HepG2 (cell line): ENCODE measurements around the gene COX7A2L. TPM values are rescaled to one million over a fixed set of nuclear protein-coding genes. Genes with fewer than 3 reads are reported as not detected.

Experiments used
- ARID2 ChIP-seq: sonication (generic); formaldehyde crosslinking; IDR thresholded peaks from 2 replicates; pipeline ENCODE4 v1.8.1; 2022; ENCODE audit warnings: mild to moderate bottlenecking, missing genetic modification reagents, borderline replicate concordance
- CCDC6 ChIP-seq: sonication (generic); formaldehyde crosslinking; IDR thresholded peaks from 2 replicates; pipeline ENCODE4 v1.8.1; 2022; ENCODE audit warnings: mild to moderate bottlenecking, missing genetic modification reagents, moderate library complexity
- CHD2 ChIP-seq: IDR thresholded peaks from 2 replicates; pipeline ENCODE4 v1.6.1; 2011; ENCODE audit warnings: low read depth, low read length, improper control_type of control experiment
- ERF ChIP-seq: IDR thresholded peaks from 2 replicates; pipeline ENCODE4 v1.6.1; 2018; ENCODE audit warnings: missing biosample characterization, missing genetic modification reagents
- GABPA ChIP-seq, 2 experiments: IDR thresholded peaks; 2 replicates each; pipeline ENCODE4 v1.6.1; 2011 to 2016; ENCODE audit warnings: low read depth in 2 of 2, low read length in 1 of 2, missing biosample characterization in 1 of 2, missing genetic modification characterization in 1 of 2
- HNRNPLL ChIP-seq: fragments of 200-400 bp; formaldehyde crosslinking; IDR thresholded peaks from 2 replicates; pipeline ENCODE4 v1.6.1; 2017; ENCODE audit warnings: mild to moderate bottlenecking, low read depth, low read length; ENCODE audit not compliant: poor library complexity, severe bottlenecking
- KLF11 ChIP-seq: IDR thresholded peaks from 2 replicates; pipeline ENCODE4 v1.6.1; 2016; ENCODE audit warnings: missing compliant biosample characterization
- KMT2B ChIP-seq: IDR thresholded peaks from 2 replicates; pipeline ENCODE4 v1.6.1; 2016; ENCODE audit warnings: missing genetic modification reagents, missing compliant biosample characterization
- MYC ChIP-seq: sonication (generic); formaldehyde crosslinking; IDR thresholded peaks from 2 replicates; pipeline ENCODE4 v1.9.0; 2021; ENCODE audit warnings: missing genetic modification reagents, borderline replicate concordance
- NFKB2 ChIP-seq: sonication (generic); formaldehyde crosslinking; IDR thresholded peaks from 2 replicates; pipeline ENCODE4 v1.4.0; 2020; ENCODE audit warnings: missing genetic modification reagents, borderline replicate concordance
- NR2F2 ChIP-seq: IDR thresholded peaks from 2 replicates; pipeline ENCODE4 v1.6.1; 2012; ENCODE audit warnings: low read depth, inconsistent platforms, borderline replicate concordance
- PLRG1 ChIP-seq: fragments of 450-650 bp; conservative IDR thresholded peaks from 2 replicates; pipeline ENCODE4 v1.6.1; 2016
- REL ChIP-seq: sonication (generic); formaldehyde crosslinking; conservative IDR thresholded peaks from 2 replicates; pipeline ENCODE4 v1.8.0; 2022; ENCODE audit warnings: mild to moderate bottlenecking, missing genetic modification reagents, moderate library complexity
- SMAD3 ChIP-seq: sonication (generic); formaldehyde crosslinking; IDR thresholded peaks from 2 replicates; pipeline ENCODE4 v1.4.0; 2020; ENCODE audit warnings: missing genetic modification reagents
- YEATS4 ChIP-seq: sonication (generic); formaldehyde crosslinking; IDR thresholded peaks from 2 replicates; pipeline ENCODE4 v1.4.0; 2020; ENCODE audit warnings: missing genetic modification reagents, borderline replicate concordance
- ZNF230 ChIP-seq: sonication (generic); formaldehyde crosslinking; IDR thresholded peaks from 2 replicates; pipeline ENCODE4 v1.4.0; 2020; ENCODE audit warnings: mild to moderate bottlenecking, missing genetic modification reagents
- ZNF333 ChIP-seq: sonication (generic); formaldehyde crosslinking; IDR thresholded peaks from 2 replicates; pipeline ENCODE4 v1.4.0; 2020; ENCODE audit warnings: mild to moderate bottlenecking, missing genetic modification reagents, borderline replicate concordance
- ZNF530 ChIP-seq: sonication (generic); formaldehyde crosslinking; IDR thresholded peaks from 2 replicates; pipeline ENCODE4 v1.5.0; 2020; ENCODE audit warnings: low read depth, mild to moderate bottlenecking, missing genetic modification reagents
- ZNF724P ChIP-seq: sonication (generic); formaldehyde crosslinking; IDR thresholded peaks from 2 replicates; pipeline ENCODE4 v1.8.0; 2022; ENCODE audit warnings: missing genetic modification reagents, borderline replicate concordance
- ZNF773 ChIP-seq: sonication (generic); formaldehyde crosslinking; IDR thresholded peaks from 2 replicates; pipeline ENCODE4 v1.4.0; 2020; ENCODE audit warnings: missing genetic modification reagents, borderline replicate concordance
- polyA plus RNA-seq, 8 experiments: library from polyadenylated mRNA; depleted of rRNA in 3 of 8; stranded (reverse) in 7 of 8; unstranded in 1 of 8; fragments of >200 nt; fragmentation: Illumina TruSeq in 4 of 8; extraction: Trizol in 4 of 8; gene quantifications; 2 replicates each; pipeline versions ENCODE4 v1.2.1 to v1.2.3, GENCODE V29; 2011 to 2016; ENCODE audit warnings: low read depth in 4 of 8, missing spikeins in 1 of 8, mixed read lengths in 1 of 8; ENCODE audit not compliant: insufficient read depth in 1 of 8
- total RNA-seq, 5 experiments: library from RNA; depleted of rRNA; stranded (reverse); fragments of >200 nt; fragmentation: Illumina TruSeq; extraction: Trizol; gene quantifications; 2 replicates each; pipeline ENCODE4 v1.2.3, GENCODE V29; 2016; ENCODE audit warnings: low read depth in 1 of 5
- TF ChIP-seq, protein P1 (sequence below): sonication (generic); formaldehyde crosslinking; IDR thresholded peaks from 2 replicates; pipeline ENCODE4 v1.5.1; 2020; ENCODE audit warnings: missing genetic modification reagents, mild to moderate bottlenecking, borderline replicate concordance
- TF ChIP-seq, protein P2 (sequence below): sonication (generic); formaldehyde crosslinking; IDR thresholded peaks from 2 replicates; pipeline ENCODE4 v1.5.1; 2020; ENCODE audit warnings: mild to moderate bottlenecking, missing genetic modification reagents, moderate library complexity
- TF ChIP-seq, protein P3 (sequence below): sonication (generic); formaldehyde crosslinking; IDR thresholded peaks from 2 replicates; pipeline ENCODE4 v1.4.0; 2020; ENCODE audit warnings: missing genetic modification reagents, borderline replicate concordance

Gene COX7A2L
- total and polyA plus RNA-seq, 2 of the 13 experiments (the other 11 are each of a cell fraction or from before 2014, with no cell fraction given), result 155 to 201 TPM

DNA sequence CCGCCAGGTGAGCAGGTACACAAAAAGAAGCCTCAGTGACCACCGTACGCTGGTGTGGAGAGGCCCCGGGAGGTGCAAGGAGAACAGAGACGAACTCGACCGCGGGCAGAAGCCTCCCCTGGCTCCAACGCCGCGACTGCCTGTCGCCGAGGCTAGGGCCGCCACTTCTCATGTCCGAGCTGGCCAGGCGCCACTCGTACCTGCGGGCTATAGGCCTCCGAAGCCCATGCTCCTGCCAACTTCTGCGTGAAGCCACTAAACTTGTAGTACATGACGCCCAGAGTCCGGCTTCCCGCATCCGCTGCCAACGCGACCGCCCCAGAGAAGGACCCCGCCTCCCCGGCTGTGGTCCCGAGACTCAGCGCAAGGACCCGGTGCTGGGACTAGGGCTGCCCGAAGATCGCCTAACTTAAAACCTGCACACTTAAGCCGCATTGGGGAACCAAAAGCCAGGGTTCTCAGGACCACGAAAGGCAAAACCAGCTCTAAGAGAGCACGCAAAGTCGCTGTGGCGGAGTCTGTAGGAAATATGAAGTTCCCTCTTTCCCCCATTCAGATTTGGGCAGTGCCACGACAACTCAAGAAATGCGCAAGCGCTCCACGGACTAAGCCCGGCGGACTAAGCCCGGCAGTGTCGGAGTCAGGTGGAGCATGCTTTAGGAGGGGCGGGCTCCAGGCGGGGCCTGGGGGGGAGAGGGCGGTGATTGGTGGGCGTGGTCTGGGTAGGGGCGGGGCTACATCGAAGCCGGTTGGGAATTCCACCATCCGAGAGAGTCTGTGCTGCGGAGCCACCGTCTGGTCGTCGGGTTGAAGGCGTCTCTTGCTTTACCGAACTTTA lies at the start of gene COX7A2L (continued):
- TF ChIP-seq GABPA (IDR thresholded peaks at IDR 0.05; ENCODE audit: low read depth, low read length) (no peak), GABPA (CRISPR knock-in tag; IDR thresholded peaks at IDR 0.05; ENCODE audit: low read depth) (peak; percentile 70), ZNF724P (CRISPR knock-in tag) (no peak), YEATS4 (CRISPR knock-in tag) (peak; percentile 82), ZNF230 (CRISPR knock-in tag) (peak; percentile 34; the same call in 1 of the 2 replicates), SMAD3 (peak; percentile 90), REL (CRISPR knock-in tag) (0 out of 2 replicates have a peak, but pooled peaks have one; percentile 46), ARID2 (CRISPR knock-in tag) (0 out of 2 replicates have a peak, but pooled peaks have one; percentile 79), CCDC6 (no peak; the same call in 1 of the 2 replicates), KMT2B (CRISPR knock-in tag) (peak; percentile 93), PLRG1 (no peak), HNRNPLL (peak; percentile 94), ZNF530 (CRISPR knock-in tag) (no peak), KLF11 (CRISPR knock-in tag) (peak; percentile 64), NR2F2 (peak; percentile 54; the same call in 1 of the 2 replicates), ZNF773 (peak; percentile 81; the same call in 1 of the 2 replicates), CHD2 (0 out of 2 replicates have a peak, but pooled peaks have one; percentile 35), ERF (CRISPR knock-in tag) (peak; percentile 88), NFKB2 (CRISPR knock-in tag) (peak; percentile 76), ZNF333 (peak; percentile 72), MYC (CRISPR knock-in tag) (peak; percentile 78; the same call in 1 of the 2 replicates)
- TF ChIP-seq, protein P1, sequence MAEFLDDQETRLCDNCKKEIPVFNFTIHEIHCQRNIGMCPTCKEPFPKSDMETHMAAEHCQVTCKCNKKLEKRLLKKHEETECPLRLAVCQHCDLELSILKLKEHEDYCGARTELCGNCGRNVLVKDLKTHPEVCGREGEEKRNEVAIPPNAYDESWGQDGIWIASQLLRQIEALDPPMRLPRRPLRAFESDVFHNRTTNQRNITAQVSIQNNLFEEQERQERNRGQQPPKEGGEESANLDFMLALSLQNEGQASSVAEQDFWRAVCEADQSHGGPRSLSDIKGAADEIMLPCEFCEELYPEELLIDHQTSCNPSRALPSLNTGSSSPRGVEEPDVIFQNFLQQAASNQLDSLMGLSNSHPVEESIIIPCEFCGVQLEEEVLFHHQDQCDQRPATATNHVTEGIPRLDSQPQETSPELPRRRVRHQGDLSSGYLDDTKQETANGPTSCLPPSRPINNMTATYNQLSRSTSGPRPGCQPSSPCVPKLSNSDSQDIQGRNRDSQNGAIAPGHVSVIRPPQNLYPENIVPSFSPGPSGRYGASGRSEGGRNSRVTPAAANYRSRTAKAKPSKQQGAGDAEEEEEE (CRISPR knock-in tag), result peak; percentile 34; the same call in 1 of the 2 replicates
- TF ChIP-seq, protein P2, sequence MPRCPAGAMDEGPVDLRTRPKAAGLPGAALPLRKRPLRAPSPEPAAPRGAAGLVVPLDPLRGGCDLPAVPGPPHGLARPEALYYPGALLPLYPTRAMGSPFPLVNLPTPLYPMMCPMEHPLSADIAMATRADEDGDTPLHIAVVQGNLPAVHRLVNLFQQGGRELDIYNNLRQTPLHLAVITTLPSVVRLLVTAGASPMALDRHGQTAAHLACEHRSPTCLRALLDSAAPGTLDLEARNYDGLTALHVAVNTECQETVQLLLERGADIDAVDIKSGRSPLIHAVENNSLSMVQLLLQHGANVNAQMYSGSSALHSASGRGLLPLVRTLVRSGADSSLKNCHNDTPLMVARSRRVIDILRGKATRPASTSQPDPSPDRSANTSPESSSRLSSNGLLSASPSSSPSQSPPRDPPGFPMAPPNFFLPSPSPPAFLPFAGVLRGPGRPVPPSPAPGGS, result peak; percentile 81; the same call in 1 of the 2 replicates
- TF ChIP-seq, protein P3, sequence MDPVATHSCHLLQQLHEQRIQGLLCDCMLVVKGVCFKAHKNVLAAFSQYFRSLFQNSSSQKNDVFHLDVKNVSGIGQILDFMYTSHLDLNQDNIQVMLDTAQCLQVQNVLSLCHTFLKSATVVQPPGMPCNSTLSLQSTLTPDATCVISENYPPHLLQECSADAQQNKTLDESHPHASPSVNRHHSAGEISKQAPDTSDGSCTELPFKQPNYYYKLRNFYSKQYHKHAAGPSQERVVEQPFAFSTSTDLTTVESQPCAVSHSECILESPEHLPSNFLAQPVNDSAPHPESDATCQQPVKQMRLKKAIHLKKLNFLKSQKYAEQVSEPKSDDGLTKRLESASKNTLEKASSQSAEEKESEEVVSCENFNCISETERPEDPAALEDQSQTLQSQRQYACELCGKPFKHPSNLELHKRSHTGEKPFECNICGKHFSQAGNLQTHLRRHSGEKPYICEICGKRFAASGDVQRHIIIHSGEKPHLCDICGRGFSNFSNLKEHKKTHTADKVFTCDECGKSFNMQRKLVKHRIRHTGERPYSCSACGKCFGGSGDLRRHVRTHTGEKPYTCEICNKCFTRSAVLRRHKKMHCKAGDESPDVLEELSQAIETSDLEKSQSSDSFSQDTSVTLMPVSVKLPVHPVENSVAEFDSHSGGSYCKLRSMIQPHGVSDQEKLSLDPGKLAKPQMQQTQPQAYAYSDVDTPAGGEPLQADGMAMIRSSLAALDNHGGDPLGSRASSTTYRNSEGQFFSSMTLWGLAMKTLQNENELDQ (CRISPR knock-in tag), result no peak
